GM12872 (cell line): ENCODE results near the gene SPRED3.

ENCODE experiments used
- CTCF ChIP-seq: IDR thresholded peaks from 3 replicates; pipeline ENCODE4 v1.5.1; 2011; ENCODE audit warnings: low read depth, mild to moderate bottlenecking, low read length, moderate library complexity; ENCODE audit not compliant: insufficient read depth

SPRED3 gene

DNA sequence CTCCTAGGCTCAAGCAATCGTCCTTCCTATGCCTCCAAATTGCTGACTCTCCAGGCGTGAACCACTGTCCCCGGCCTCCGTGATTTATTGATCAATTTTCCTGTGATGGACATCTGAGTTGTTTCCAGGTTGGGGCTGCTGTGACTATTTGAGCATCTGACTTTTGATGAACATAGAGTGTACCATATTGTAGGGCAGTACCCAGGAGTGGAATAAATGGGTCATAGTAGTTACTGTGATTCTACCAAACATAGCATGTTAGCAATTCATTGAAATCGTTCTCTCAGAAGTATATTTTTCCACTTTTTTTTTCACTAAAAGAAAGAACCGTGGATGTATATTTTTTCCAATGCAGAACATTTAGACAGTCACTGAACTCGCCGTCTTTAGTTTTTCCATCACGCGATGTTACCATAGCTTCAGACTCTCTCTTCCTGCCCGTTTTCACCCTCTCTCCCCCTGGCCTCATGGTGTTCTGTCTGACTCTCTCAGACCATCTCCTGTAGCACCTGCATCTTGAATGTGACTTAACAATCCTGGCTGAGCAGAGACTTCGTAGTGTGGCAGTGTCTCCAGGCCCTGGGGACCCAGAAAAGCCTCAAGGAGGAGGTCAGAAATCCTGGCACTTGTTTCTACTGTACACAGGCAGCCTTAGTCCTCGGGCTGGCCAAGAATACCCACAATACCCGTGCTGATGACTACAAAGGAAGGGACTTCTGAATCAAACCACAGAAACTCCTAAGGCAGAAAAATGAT lies 40.7 kb downstream of the SPRED3 start:
- TF ChIP-seq CTCF: no peak

- no peak for TF ChIP-seq CTCF
Observed at GRCh38 chr19:38429811-38430156, 41.3 kb downstream of the SPRED3 start.

- TF ChIP-seq CTCF: no peak
Observed at GRCh38 chr19:38430931-38431330, 42.4 kb downstream of the SPRED3 start.

DNA sequence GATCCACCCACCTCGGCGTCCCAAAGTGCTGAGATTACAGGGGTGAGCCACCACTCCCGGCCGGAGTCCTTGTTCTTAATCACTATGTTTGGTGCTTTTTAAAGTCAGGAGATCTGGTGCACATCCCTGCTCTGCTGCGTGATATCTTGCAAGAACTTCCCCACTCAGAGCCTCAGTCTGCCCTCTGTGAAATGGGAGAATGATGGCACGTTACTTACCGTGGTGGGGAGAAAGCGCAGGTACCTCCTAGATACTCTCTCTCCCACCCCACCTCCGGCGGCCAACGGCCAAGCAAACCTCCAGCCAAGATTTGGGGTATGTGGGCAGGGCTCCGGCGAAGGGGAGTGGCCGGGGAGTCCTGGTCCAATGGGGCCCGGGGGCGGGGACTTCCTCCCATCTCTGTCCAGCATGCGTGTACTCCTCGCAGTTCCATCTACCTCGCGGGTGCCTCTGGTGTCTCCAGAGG lies 44.8 kb downstream of the SPRED3 start, which contains the start of gene RYR1:
RYR1 (plus strand) TSS at position 424 of the 466 bp plus-strand sequence. CDS start 139 bp downstream, outside the sequence.
- no peak for TF ChIP-seq CTCF

DNA sequence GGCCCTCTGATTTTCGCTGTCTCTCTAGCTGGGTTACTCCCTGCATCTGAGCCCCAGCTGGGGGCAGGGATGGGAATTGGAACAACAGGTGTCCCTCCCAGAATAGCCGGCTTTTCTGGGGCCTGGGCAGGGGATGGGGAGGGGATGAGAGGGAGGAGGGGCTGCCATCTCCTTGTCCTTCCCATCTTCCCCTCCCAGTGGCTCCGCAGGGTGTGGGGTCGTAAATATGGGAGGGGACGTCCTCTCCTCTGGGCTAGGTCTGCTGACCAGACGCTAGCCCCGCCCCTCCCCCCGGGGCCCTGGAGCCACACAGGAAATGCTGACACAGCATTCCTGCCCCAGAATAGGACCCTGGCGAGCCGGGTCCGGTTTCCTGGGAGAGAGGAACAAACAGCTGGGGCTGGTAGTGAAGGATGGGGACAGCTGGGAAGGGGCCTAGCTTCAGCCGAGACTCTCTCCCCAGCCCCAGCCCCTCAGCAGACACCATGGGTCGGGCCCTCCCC lies 46.1 kb downstream of the SPRED3 start:
- no peak for TF ChIP-seq CTCF

DNA sequence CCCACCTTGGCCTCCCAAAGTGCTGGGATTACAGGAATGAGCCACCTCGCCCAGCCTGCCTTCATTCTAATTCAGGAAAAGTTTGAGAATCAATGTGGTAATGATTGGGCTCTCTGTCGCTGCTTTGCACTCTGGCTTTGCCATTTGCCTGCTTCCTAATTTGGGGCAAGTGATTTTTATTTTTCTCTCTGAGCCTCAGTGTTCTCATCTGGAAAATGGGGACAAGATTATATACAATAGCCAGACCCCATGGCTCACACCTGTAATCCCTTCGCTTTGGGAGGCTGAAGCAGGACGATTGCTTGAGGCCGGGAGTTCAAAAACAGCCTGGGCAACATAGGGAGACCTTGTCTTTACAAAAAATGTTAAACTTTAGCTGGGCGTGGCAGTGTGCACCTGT lies 48.8 kb downstream of the SPRED3 start:
- TF ChIP-seq CTCF: no peak

DNA sequence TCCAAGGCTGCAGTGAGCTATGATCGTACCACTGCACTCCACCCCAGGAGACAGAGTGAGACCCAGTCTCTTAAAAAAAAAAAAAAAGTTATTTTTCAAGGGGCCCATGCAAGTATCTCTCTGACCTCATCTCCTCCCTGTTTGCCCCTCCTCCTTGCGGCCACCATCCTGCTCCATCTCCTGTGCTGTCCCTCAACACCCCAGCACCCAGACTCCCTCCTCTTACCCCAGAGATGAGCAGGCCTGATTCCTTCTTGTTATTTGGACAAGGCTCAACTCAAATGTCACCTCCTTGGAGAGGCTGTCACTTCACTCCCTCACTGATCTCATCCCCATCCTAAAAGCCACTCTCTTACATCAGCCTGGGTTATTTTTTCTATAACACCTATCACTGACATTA lies 49.4 kb downstream of the SPRED3 start:
- no peak for TF ChIP-seq CTCF
